Astrocyte (in vitro differentiated cells and primary cell): ENCODE data around the gene FAIM.

Source experiments
- EZH2 ChIP-seq: IDR thresholded peaks from 2 replicates; pipeline ENCODE4 v1.6.1; 2012; ENCODE audit warnings: mild to moderate bottlenecking, low read length, inconsistent platforms; ENCODE audit not compliant: insufficient read depth
- TF ChIP-seq, protein P1 (sequence below): IDR thresholded peaks from 2 replicates; pipeline ENCODE4 v1.5.1; 2011; ENCODE audit warnings: low read depth, mild to moderate bottlenecking, inconsistent platforms, low read length, moderate library complexity; ENCODE audit not compliant: insufficient read depth

DNA sequence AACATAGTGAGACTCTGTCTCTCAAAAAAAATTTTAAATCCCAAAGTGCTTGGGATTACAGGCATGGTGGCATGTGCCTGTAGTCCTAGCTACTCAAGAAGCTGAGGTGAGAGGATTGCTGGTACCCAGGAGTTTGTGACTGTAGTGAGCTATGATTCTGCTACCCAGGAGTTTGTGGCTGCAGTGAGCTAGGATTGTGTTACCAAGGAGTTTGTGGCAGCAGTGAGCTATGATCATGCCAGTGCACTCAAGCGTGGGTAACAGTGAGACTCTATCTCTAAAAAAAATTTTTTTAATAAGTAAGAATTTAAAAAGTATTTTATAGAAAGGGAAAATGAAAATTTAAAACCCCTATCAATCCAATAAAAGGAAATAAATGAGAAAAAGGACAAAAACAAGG lies 69.5 kb downstream of the FAIM start:
- TF ChIP-seq, protein P1, sequence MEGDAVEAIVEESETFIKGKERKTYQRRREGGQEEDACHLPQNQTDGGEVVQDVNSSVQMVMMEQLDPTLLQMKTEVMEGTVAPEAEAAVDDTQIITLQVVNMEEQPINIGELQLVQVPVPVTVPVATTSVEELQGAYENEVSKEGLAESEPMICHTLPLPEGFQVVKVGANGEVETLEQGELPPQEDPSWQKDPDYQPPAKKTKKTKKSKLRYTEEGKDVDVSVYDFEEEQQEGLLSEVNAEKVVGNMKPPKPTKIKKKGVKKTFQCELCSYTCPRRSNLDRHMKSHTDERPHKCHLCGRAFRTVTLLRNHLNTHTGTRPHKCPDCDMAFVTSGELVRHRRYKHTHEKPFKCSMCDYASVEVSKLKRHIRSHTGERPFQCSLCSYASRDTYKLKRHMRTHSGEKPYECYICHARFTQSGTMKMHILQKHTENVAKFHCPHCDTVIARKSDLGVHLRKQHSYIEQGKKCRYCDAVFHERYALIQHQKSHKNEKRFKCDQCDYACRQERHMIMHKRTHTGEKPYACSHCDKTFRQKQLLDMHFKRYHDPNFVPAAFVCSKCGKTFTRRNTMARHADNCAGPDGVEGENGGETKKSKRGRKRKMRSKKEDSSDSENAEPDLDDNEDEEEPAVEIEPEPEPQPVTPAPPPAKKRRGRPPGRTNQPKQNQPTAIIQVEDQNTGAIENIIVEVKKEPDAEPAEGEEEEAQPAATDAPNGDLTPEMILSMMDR, result no peak
- TF ChIP-seq EZH2, result no peak
